Nucleus accumbens (tissue), 56 donors: ENCODE data around the gene PRKG1.

Experiments
- DNase-seq, 56 donors: peaks; one replicate each; lab custom pipeline; 2025; lab: John Stamatoyannopoulos, UW

PRKG1 gene

GRCh38 chr10:51881213-51881612, 806.9 kb downstream of the PRKG1 start:
- DNase-seq, result no peak

GRCh38 chr10:51886438-51887068, 812.3 kb downstream of the PRKG1 start:
- DNase-seq, result no peak

- DNase-seq, result no peak
Measured at GRCh38 chr10:51888263-51888662, 814.0 kb downstream of the PRKG1 start.

GRCh38 chr10:51892313-51892712, 818.0 kb downstream of the PRKG1 start:
- no peak for DNase-seq

GRCh38 chr10:51892965-51893658, 818.8 kb downstream of the PRKG1 start:
- DNase-seq, result no peak

- DNase-seq, result peak in 1 of 56 donors; percentile 10
Measured at GRCh38 chr10:51894771-51895578, 820.7 kb downstream of the PRKG1 start.

GRCh38 chr10:51896849-51897248, 822.6 kb downstream of the PRKG1 start:
- no peak for DNase-seq

GRCh38 chr10:51897560-51897959, 823.3 kb downstream of the PRKG1 start:
- DNase-seq, result no peak

- DNase-seq, result no peak
Measured at GRCh38 chr10:51900180-51900579, 825.9 kb downstream of the PRKG1 start.

GRCh38 chr10:51903675-51904074, 829.4 kb downstream of the PRKG1 start:
- no peak for DNase-seq

GRCh38 chr10:51905032-51905431, 830.7 kb downstream of the PRKG1 start:
- no peak for DNase-seq

- DNase-seq, result no peak
Measured at GRCh38 chr10:51907361-51907760, 833.1 kb downstream of the PRKG1 start.

- no peak for DNase-seq
Measured at GRCh38 chr10:51910189-51910588, 835.9 kb downstream of the PRKG1 start.

GRCh38 chr10:51910596-51910995, 836.3 kb downstream of the PRKG1 start:
- no peak for DNase-seq

- no peak for DNase-seq
Measured at GRCh38 chr10:51911723-51912122, 837.4 kb downstream of the PRKG1 start.

GRCh38 chr10:51915031-51915542, 840.8 kb downstream of the PRKG1 start:
- DNase-seq, result no peak

- no peak for DNase-seq
Measured at GRCh38 chr10:51918440-51918839, 844.2 kb downstream of the PRKG1 start.

GRCh38 chr10:51918884-51919325, 844.6 kb downstream of the PRKG1 start:
- peak in 2 of 56 donors; percentile 0 to 4 for DNase-seq

GRCh38 chr10:51920672-51921071, 846.4 kb downstream of the PRKG1 start:
- DNase-seq, result no peak

GRCh38 chr10:51924359-51924758, 850.1 kb downstream of the PRKG1 start:
- no peak for DNase-seq

GRCh38 chr10:51926337-51926736, 852.0 kb downstream of the PRKG1 start:
- peak in 4 of 56 donors; percentile 5 to 20 (median 10) for DNase-seq
